ENCODE data around the gene MYO15A.

GRCh38 chr17:18198530-18198929, 90.0 kb downstream of the MYO15A start:
- TF ChIP-seq GATA3 (IDR thresholded peaks at IDR 0.05; ENCODE audit: low read depth, low read length) (no peak), GATA2 (IDR thresholded peaks at IDR 0.05; ENCODE audit: low read depth, low read length) (no peak)

Data from SH-SY5Y (cell line).